GM12878 (cell line): Measurements from ENCODE around the gene PRRC2A. TPM values are rescaled to one million over a fixed set of nuclear protein-coding genes. Genes with fewer than 3 reads are reported as not detected.

Source experiments
- ATAC-seq: fragments of 200-7000 bp; cut with Tn5 transposase; 3 replicates; pipeline ENCODE4 v1.9.1; 2020; ENCODE audit warnings: mild to moderate bottlenecking, moderate library complexity
- BruUV-seq: library from RNA; stranded (reverse); fragments of 400-500 nt; replicated peaks from 2 replicates; lab custom pipeline; 2021; lab: Mats Ljungman, UMichigan
- CTCF ChIA-PET: fragments of 300-600 bp; sonication (Branson Sonifier 250); formaldehyde crosslinking; extraction: SDS; loops from one replicate; lab custom pipeline; 2021; ENCODE audit warnings: inconsistent platforms; lab: Yijun Ruan, JAX
- POLR2A ChIA-PET: fragments of 350-600 bp; formaldehyde crosslinking; extraction: SDS; loops from one replicate; lab custom pipeline; 2021; ENCODE audit warnings: inconsistent platforms; lab: Charles Lee
- RAD21 ChIA-PET: fragments of 300-600 bp; sonication (Branson Sonifier 250); formaldehyde crosslinking; loops from one replicate; lab custom pipeline; 2023; ENCODE audit warnings: antibody characterized with exemption; ENCODE audit not compliant: unreplicated experiment; lab: Charles Lee
- SMC1A ChIA-PET: fragments of 300-600 bp; sonication (Branson Sonifier 250); formaldehyde crosslinking; loops from one replicate; lab custom pipeline; 2023; ENCODE audit not compliant: unreplicated experiment, uncharacterized antibody; lab: Charles Lee
- DNase-seq: peaks from one replicate; pipeline ENCODE4 v3.0.0-alpha.2; 2011; ENCODE audit warnings: low read depth, low spot score
- FAIRE-seq: peaks from 3 replicates; lab custom pipeline; 2011; peaks lifted over from hg19 to GRCh38; lab: Jason Lieb, UNC
- H2AFZ ChIP-seq: 2 replicates; pipeline ENCODE4 v1.6.0; 2011; ENCODE audit warnings: low read depth, low read length, control low read depth; ENCODE audit not compliant: control insufficient read depth
- H3K27ac ChIP-seq: 2 replicates; pipeline ENCODE4 v1.5.1; 2011; ENCODE audit warnings: control low read depth; ENCODE audit not compliant: control insufficient read depth, insufficient read depth
- H3K27me3 ChIP-seq, 2 experiments: replicated peaks in 1 of 2; 2 replicates each; pipeline versions ENCODE4 v1.6.0 to v1.6.1; 2011; ENCODE audit warnings: low read length in 1 of 2; ENCODE audit not compliant: control insufficient read depth in 2 of 2, insufficient read depth in 2 of 2
- H3K36me3 ChIP-seq, 2 experiments: 2 replicates each; pipeline ENCODE4 v1.5.1; 2011; ENCODE audit warnings: low read length in 1 of 2; ENCODE audit not compliant: control insufficient read depth in 2 of 2, insufficient read depth in 2 of 2
- H3K4me1 ChIP-seq: 2 replicates; pipeline ENCODE4 v1.6.1; 2011; ENCODE audit warnings: mild to moderate bottlenecking, low read length, moderate library complexity, mixed read lengths; ENCODE audit not compliant: control insufficient read depth, insufficient read depth
- H3K4me2 ChIP-seq: 2 replicates; pipeline ENCODE4 v1.6.0; 2011; ENCODE audit warnings: control low read depth; ENCODE audit not compliant: control insufficient read depth, insufficient read depth
- H3K4me3 ChIP-seq: fragments of 200-600 bp; sonication (generic); 2 replicates; pipeline ENCODE4 v1.5.1; 2016
- H3K79me2 ChIP-seq: 2 replicates; pipeline ENCODE4 v1.6.0; 2011; ENCODE audit warnings: low read length; ENCODE audit not compliant: control insufficient read depth, insufficient read depth
- H3K9ac ChIP-seq: 2 replicates; pipeline ENCODE4 v1.8.0; 2011; ENCODE audit warnings: low read length, control low read depth, mixed read lengths; ENCODE audit not compliant: control insufficient read depth, insufficient read depth
- H3K9me3 ChIP-seq: replicated peaks from 3 replicates; pipeline ENCODE4 v1.5.1; 2011; ENCODE audit warnings: mild to moderate bottlenecking, low read length; ENCODE audit not compliant: control insufficient read depth, insufficient read depth
- H4K20me1 ChIP-seq: 2 replicates; pipeline ENCODE4 v1.6.0; 2011; ENCODE audit not compliant: control insufficient read depth, insufficient read depth
- CEBPB ChIP-seq, 2 experiments: fragments of 150-350 bp in 1 of 2; IDR thresholded peaks; 2 replicates each; pipeline ENCODE4 v1.6.1; 2012 to 2014; ENCODE audit warnings: low read depth in 2 of 2, low read length in 2 of 2, borderline replicate concordance in 1 of 2, inconsistent platforms in 1 of 2
- CHD4 ChIP-seq: fragments of 200-600 bp; sonication (generic); IDR thresholded peaks from 2 replicates; pipeline ENCODE4 v1.6.1; 2016; ENCODE audit warnings: mild to moderate bottlenecking
- FOXK2 ChIP-seq: fragments of 450-650 bp; IDR thresholded peaks from 2 replicates; pipeline ENCODE4 v1.6.1; 2017; ENCODE audit warnings: mild to moderate bottlenecking, moderate library complexity
- NRF1 ChIP-seq: conservative IDR thresholded peaks from 2 replicates; pipeline ENCODE4 v1.6.1; 2011; ENCODE audit warnings: mild to moderate bottlenecking, low read depth, low read length, improper control_type of control experiment
- SMAD5 ChIP-seq: IDR thresholded peaks from 2 replicates; pipeline ENCODE4 v1.6.1; 2016; ENCODE audit warnings: antibody characterized with exemption, low read depth
- YBX1 ChIP-seq: fragments of 450-650 bp; IDR thresholded peaks from 2 replicates; pipeline ENCODE4 v1.6.1; 2016; ENCODE audit warnings: antibody characterized with exemption
- WGBS: methylation state at CpG from one replicate; pipeline ENCODE4 v1.1.6; 2016; ENCODE audit warnings: low lambda C conversion rate; ENCODE audit not compliant: insufficient replicate concordance, insufficient coverage; ENCODE audit errors: missing lambda C conversion rate; 5-methylcytosine and 5-hydroxymethylcytosine counted together
- in situ Hi-C: fragments of 300-500 bp; cut with MboI; formaldehyde crosslinking; loops from 9 replicates; pipeline ENCODE4 v1.14.3; 2018; ENCODE audit warnings: mixed read lengths
- intact Hi-C: fragments of 100-400 bp; cut with micrococcal nuclease; formaldehyde crosslinking; loops from one replicate; pipeline ENCODE4 v1.14.2; 2022; ENCODE audit not compliant: unreplicated experiment
- polyA plus RNA-seq, 11 experiments: library from polyadenylated mRNA; depleted of rRNA in 4 of 11; unstranded in 6 of 11; stranded (reverse) in 5 of 11; fragments of >200 nt; fragmentation: Nextera tagmentation in 4 of 11; fragmentation: Illumina TruSeq in 1 of 11; extraction: Ambion mirVana in 4 of 11; extraction: Trizol in 1 of 11; gene quantifications; 1 replicate in 1 of 11; 2 replicates in 10 of 11; pipeline versions ENCODE4 v1.2.1 to v1.2.3, GENCODE V29; 2011 to 2016; ENCODE audit warnings: inconsistent platforms in 2 of 11, missing spikeins in 2 of 11, low read depth in 1 of 11
- total RNA-seq, 4 experiments: library from RNA; depleted of rRNA in 3 of 4; stranded (reverse); fragments of >200 nt in 3 of 4; fragmentation: Illumina TruSeq in 1 of 4; extraction: Trizol in 1 of 4; gene quantifications; 2 replicates each; pipeline versions ENCODE4 v1.2.1 to v1.2.3, GENCODE V29; 2013 to 2021
- TF ChIP-seq, protein P1 (sequence below): fragments of 450-650 bp; IDR thresholded peaks from 2 replicates; pipeline ENCODE4 v1.6.1; 2017; ENCODE audit warnings: mild to moderate bottlenecking, moderate library complexity
- TF ChIP-seq, protein P2 (sequence below): IDR thresholded peaks from 2 replicates; pipeline ENCODE4 v1.6.1; 2012; ENCODE audit warnings: low read depth, low read length, improper control_type of control experiment
- TF ChIP-seq, protein P3 (sequence below): fragments of 450-650 bp; formaldehyde crosslinking; IDR thresholded peaks from 2 replicates; pipeline ENCODE4 v1.4.0; 2022; ENCODE audit warnings: mild to moderate bottlenecking, moderate library complexity
- TF ChIP-seq, protein P4 (sequence below): fragments of 450-650 bp; IDR thresholded peaks from 2 replicates; pipeline ENCODE4 v1.6.1; 2018; ENCODE audit warnings: mild to moderate bottlenecking, low read depth, moderate library complexity; ENCODE audit not compliant: partially characterized antibody
- TF ChIP-seq, protein P5 (sequence below): IDR thresholded peaks from 2 replicates; pipeline ENCODE4 v1.6.1; 2011; ENCODE audit warnings: borderline replicate concordance, low read depth, mild to moderate bottlenecking, moderate library complexity, low read length; ENCODE audit not compliant: insufficient read depth, poor library complexity, severe bottlenecking

PRRC2A gene
- total and polyA plus RNA-seq, 10 of the 15 experiments (the other 5 are each of a cell fraction or from before 2014, with no cell fraction given) = 0.40 to 244 (median 61.3) TPM

DNA sequence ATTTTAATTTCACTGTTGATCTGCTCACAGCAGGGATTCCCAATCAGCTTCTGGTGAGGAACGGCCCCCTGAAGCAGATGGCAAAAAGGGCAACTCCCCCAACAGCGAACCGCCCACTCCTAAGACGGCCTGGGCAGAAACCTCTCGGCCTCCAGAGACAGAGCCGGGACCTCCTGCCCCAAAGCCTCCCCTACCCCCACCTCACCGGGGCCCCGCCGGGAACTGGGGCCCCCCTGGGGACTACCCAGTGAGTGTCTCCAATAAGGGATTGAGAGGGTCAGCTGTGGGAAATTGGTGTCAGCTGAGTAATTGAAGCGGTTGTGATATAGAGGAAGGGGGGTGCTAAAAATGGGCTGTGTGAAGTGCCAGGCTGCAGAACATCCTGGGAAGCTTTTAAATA is 6.4 kb downstream of the PRRC2A start:
- SMC1A ChIA-PET = interaction anchor here (0.9 to 1.3 kb wide), 2 partner anchors 13 to 25 kb away, joined by 3 to 9 read pairs; partner anchors contain the start of gene BAG6
- Histone ChIP-seq H3K4me1 (peaks cover 2% of the 10 kb centered on the region), H3K27me3 (no peaks in the 10 kb centered on the region), H4K20me1 (peaks cover 4% of the 10 kb centered on the region; the same call in 1 of the 2 replicates), H3K4me3 (no peak overlapping the region), H3K4me2 (no peak overlapping the region), H3K27ac (no peak overlapping the region), H3K9ac (no peak overlapping the region), H3K9me3 (no peaks in the 10 kb centered on the region), H2AFZ (no peak overlapping the region), H3K36me3 (peaks cover 52 to 59% of the 10 kb centered on the region in 2 experiments), H3K79me2 (peaks cover 25% of the 10 kb centered on the region)
- POLR2A ChIA-PET = interaction anchor here (1.2 to 1.6 kb wide), 2 partner anchors 11 to 34 kb away, joined by 3 to 8 read pairs; partner anchors contain the start of gene C6orf47
- BruUV-seq = no TSS peak
- CTCF ChIA-PET = no interaction called here
- no peak for ATAC-seq
- 93% methylated on average over 10 of the region's 10 CpGs for whole genome bisulfite sequencing
- intact Hi-C loops = no loop called here
- RAD21 ChIA-PET = no interaction called here
- DNase-seq = no peak
- in situ Hi-C loops = no loop called here
- FAIRE-seq = no peak
- TF ChIP-seq, protein P1, sequence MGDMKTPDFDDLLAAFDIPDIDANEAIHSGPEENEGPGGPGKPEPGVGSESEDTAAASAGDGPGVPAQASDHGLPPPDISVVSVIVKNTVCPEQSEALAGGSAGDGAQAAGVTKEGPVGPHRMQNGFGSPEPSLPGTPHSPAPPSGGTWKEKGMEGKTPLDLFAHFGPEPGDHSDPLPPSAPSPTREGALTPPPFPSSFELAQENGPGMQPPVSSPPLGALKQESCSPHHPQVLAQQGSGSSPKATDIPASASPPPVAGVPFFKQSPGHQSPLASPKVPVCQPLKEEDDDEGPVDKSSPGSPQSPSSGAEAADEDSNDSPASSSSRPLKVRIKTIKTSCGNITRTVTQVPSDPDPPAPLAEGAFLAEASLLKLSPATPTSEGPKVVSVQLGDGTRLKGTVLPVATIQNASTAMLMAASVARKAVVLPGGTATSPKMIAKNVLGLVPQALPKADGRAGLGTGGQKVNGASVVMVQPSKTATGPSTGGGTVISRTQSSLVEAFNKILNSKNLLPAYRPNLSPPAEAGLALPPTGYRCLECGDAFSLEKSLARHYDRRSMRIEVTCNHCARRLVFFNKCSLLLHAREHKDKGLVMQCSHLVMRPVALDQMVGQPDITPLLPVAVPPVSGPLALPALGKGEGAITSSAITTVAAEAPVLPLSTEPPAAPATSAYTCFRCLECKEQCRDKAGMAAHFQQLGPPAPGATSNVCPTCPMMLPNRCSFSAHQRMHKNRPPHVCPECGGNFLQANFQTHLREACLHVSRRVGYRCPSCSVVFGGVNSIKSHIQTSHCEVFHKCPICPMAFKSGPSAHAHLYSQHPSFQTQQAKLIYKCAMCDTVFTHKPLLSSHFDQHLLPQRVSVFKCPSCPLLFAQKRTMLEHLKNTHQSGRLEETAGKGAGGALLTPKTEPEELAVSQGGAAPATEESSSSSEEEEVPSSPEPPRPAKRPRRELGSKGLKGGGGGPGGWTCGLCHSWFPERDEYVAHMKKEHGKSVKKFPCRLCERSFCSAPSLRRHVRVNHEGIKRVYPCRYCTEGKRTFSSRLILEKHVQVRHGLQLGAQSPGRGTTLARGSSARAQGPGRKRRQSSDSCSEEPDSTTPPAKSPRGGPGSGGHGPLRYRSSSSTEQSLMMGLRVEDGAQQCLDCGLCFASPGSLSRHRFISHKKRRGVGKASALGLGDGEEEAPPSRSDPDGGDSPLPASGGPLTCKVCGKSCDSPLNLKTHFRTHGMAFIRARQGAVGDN = no peak
- TF ChIP-seq, protein P2, sequence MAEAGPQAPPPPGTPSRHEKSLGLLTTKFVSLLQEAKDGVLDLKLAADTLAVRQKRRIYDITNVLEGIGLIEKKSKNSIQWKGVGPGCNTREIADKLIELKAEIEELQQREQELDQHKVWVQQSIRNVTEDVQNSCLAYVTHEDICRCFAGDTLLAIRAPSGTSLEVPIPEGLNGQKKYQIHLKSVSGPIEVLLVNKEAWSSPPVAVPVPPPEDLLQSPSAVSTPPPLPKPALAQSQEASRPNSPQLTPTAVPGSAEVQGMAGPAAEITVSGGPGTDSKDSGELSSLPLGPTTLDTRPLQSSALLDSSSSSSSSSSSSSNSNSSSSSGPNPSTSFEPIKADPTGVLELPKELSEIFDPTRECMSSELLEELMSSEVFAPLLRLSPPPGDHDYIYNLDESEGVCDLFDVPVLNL = no peak
- TF ChIP-seq CHD4 = no peak
- TF ChIP-seq NRF1 = no peak
- TF ChIP-seq, protein P3, sequence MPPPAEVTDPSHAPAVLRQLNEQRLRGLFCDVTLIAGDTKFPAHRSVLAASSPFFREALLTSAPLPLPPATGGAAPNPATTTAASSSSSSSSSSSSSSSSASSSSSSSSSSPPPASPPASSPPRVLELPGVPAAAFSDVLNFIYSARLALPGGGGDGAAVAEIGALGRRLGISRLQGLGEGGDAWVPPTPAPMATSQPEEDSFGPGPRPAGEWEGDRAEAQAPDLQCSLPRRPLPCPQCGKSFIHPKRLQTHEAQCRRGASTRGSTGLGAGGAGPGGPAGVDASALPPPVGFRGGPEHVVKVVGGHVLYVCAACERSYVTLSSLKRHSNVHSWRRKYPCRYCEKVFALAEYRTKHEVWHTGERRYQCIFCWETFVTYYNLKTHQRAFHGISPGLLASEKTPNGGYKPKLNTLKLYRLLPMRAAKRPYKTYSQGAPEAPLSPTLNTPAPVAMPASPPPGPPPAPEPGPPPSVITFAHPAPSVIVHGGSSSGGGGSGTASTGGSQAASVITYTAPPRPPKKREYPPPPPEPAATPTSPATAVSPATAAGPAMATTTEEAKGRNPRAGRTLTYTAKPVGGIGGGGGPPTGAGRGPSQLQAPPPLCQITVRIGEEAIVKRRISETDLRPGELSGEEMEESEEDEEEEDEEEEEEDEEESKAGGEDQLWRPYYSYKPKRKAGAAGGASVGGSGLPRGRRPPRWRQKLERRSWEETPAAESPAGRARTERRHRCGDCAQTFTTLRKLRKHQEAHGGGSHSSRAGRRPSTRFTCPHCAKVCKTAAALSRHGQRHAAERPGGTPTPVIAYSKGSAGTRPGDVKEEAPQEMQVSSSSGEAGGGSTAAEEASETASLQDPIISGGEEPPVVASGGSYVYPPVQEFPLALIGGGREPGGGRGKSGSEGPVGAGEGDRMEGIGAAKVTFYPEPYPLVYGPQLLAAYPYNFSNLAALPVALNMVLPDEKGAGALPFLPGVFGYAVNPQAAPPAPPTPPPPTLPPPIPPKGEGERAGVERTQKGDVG (CRISPR knock-in tag) = no peak
- TF ChIP-seq, protein P4, sequence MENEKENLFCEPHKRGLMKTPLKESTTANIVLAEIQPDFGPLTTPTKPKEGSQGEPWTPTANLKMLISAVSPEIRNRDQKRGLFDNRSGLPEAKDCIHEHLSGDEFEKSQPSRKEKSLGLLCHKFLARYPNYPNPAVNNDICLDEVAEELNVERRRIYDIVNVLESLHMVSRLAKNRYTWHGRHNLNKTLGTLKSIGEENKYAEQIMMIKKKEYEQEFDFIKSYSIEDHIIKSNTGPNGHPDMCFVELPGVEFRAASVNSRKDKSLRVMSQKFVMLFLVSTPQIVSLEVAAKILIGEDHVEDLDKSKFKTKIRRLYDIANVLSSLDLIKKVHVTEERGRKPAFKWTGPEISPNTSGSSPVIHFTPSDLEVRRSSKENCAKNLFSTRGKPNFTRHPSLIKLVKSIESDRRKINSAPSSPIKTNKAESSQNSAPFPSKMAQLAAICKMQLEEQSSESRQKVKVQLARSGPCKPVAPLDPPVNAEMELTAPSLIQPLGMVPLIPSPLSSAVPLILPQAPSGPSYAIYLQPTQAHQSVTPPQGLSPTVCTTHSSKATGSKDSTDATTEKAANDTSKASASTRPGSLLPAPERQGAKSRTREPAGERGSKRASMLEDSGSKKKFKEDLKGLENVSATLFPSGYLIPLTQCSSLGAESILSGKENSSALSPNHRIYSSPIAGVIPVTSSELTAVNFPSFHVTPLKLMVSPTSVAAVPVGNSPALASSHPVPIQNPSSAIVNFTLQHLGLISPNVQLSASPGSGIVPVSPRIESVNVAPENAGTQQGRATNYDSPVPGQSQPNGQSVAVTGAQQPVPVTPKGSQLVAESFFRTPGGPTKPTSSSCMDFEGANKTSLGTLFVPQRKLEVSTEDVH = no peak
- TF ChIP-seq, protein P5, sequence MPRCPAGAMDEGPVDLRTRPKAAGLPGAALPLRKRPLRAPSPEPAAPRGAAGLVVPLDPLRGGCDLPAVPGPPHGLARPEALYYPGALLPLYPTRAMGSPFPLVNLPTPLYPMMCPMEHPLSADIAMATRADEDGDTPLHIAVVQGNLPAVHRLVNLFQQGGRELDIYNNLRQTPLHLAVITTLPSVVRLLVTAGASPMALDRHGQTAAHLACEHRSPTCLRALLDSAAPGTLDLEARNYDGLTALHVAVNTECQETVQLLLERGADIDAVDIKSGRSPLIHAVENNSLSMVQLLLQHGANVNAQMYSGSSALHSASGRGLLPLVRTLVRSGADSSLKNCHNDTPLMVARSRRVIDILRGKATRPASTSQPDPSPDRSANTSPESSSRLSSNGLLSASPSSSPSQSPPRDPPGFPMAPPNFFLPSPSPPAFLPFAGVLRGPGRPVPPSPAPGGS = no peak
- no peak for TF ChIP-seq CEBPB (IDR thresholded peaks at IDR 0.05; ENCODE audit: borderline replicate concordance in 1 of 2, low read depth in 2 of 2, low read length in 2 of 2)
- TF ChIP-seq FOXK2 = no peak
- no peak for TF ChIP-seq YBX1
- no peak for TF ChIP-seq SMAD5
